Endodermal cell (in vitro differentiated cells): Measurements from ENCODE around the gene BEST2. TPM values are rescaled to one million over a fixed set of nuclear protein-coding genes. Genes with fewer than 3 reads are reported as not detected.

Experiments
- DNase-seq: peaks from one replicate; pipeline ENCODE4 v3.0.0-alpha.2; 2017
- H3K27ac ChIP-seq: 2 replicates; pipeline ENCODE4 v1.5.1; 2013; ENCODE audit warnings: mild to moderate bottlenecking, low read depth, low read length, moderate library complexity
- H3K27me3 ChIP-seq: 2 replicates; pipeline ENCODE4 v1.6.1; 2013; ENCODE audit warnings: mild to moderate bottlenecking, low read length, moderate library complexity; ENCODE audit not compliant: insufficient read depth, control insufficient read depth, poor library complexity, severe bottlenecking
- H3K36me3 ChIP-seq: 2 replicates; pipeline ENCODE4 v1.7.0; 2013; ENCODE audit warnings: mild to moderate bottlenecking, low read length, moderate library complexity; ENCODE audit not compliant: control insufficient read depth, insufficient read depth
- H3K4me1 ChIP-seq: one replicate; pipeline ENCODE4 v1.7.0; 2013; ENCODE audit warnings: low read length; ENCODE audit not compliant: control insufficient read depth, insufficient read depth
- H3K4me3 ChIP-seq: 2 replicates; pipeline ENCODE4 v1.5.1; 2013; ENCODE audit warnings: mild to moderate bottlenecking, low read length, moderate library complexity
- H3K9ac ChIP-seq: 2 replicates; pipeline ENCODE4 v1.6.1; 2013; ENCODE audit warnings: mild to moderate bottlenecking, low read length, moderate library complexity; ENCODE audit not compliant: poor library complexity, severe bottlenecking; ENCODE audit errors: extremely low read depth
- H3K9me3 ChIP-seq: 2 replicates; pipeline ENCODE4 v1.6.1; 2013; ENCODE audit warnings: mild to moderate bottlenecking, low read length, moderate library complexity; ENCODE audit not compliant: control insufficient read depth
- H3K27ac Mint-ChIP-seq: 2 replicates; pipeline ENCODE4 v1.8.0; 2020; ENCODE audit warnings: mixed read lengths
- H3K27me3 Mint-ChIP-seq: 2 replicates; pipeline ENCODE4 v1.8.0; 2021; ENCODE audit warnings: mild to moderate bottlenecking, mixed read lengths; ENCODE audit not compliant: insufficient read depth
- H3K36me3 Mint-ChIP-seq: 2 replicates; pipeline ENCODE4 v1.8.0; 2020; ENCODE audit warnings: low read depth, mixed read lengths
- H3K4me1 Mint-ChIP-seq: 2 replicates; pipeline ENCODE4 v1.8.0; 2020; ENCODE audit warnings: mixed read lengths
- H3K4me3 Mint-ChIP-seq: 2 replicates; pipeline ENCODE4 v1.8.0; 2020; ENCODE audit warnings: mild to moderate bottlenecking, moderate library complexity, mixed read lengths
- H3K9me3 Mint-ChIP-seq: 2 replicates; pipeline ENCODE4 v1.8.0; 2020; ENCODE audit warnings: mild to moderate bottlenecking, mixed read lengths
- CTCF ChIP-seq: fragments of 200-600 bp; sonication (generic); conservative IDR thresholded peaks from 2 replicates; pipeline ENCODE4 v1.5.0; 2021; ENCODE audit warnings: antibody characterized with exemption, mild to moderate bottlenecking
- WGBS, 2 experiments: methylation state at CpG; one replicate each; pipeline versions ENCODE4 v1.1.5 to v1.1.7; 2013; ENCODE audit warnings: missing lambda C conversion rate in 2 of 2, mixed read lengths in 1 of 2; ENCODE audit not compliant: insufficient coverage in 1 of 2, insufficient read length in 1 of 2; 5-methylcytosine and 5-hydroxymethylcytosine counted together
- total RNA-seq, 2 donors: library from RNA; stranded (reverse); fragmentation: NEBNext Ultra II Directional in 1 of 2; extraction: Animal tissue kit (Norgen Biotek cat#: 25700) in 1 of 2; gene quantifications; 2 replicates in 1 of 2; 3 replicates in 1 of 2; pipeline ENCODE4 v1.2.1, GENCODE V29; 2021

The BEST2 gene
- total RNA-seq, 2 donors from 2014 or later, result 0.95 to 1.2 TPM

- WGBS, 2 experiments, result 92 to 94% methylated on average over 21 to 29 of the region's 29 CpGs
- DNase-seq, result no peak
- TF ChIP-seq CTCF, result no peak
- Histone ChIP-seq H3K9ac (no peak overlapping the region), H3K4me3 (no peak overlapping the region), H3K36me3 (peaks cover 88% of the 10 kb centered on the region), H3K9me3 (no peaks in the 10 kb centered on the region), H3K27ac (no peak overlapping the region), H3K27me3 (no peaks in the 10 kb centered on the region), H3K4me1 (no peaks in the 10 kb centered on the region)
- Mint-ChIP-seq H3K27ac (no peak overlapping the region), H3K4me3 (no peak overlapping the region), H3K27me3 (no peaks in the 10 kb centered on the region), H3K9me3 (no peaks in the 10 kb centered on the region), H3K36me3 (peaks cover 76% of the 10 kb centered on the region), H3K4me1 (peaks cover 2% of the 10 kb centered on the region)
Observed at GRCh38 chr19:12705654-12706331, 45.8 kb upstream of the BEST2 start.

- peaks cover 2% of the 10 kb centered on the region for H3K4me1 Mint-ChIP-seq
- WGBS, 2 experiments, result 96% methylated on average over 12 to 13 of the region's 13 CpGs
- no peaks in the 10 kb centered on the region for H3K9me3 ChIP-seq
- no peak overlapping the region for H3K27ac Mint-ChIP-seq
- no peaks in the 10 kb centered on the region for H3K27me3 ChIP-seq
- no peak overlapping the region for H3K9ac ChIP-seq
- H3K36me3 Mint-ChIP-seq, result peaks cover 76% of the 10 kb centered on the region
- H3K4me3 ChIP-seq, result no peak overlapping the region
- TF ChIP-seq CTCF, result no peak
- H3K27ac ChIP-seq, result no peak overlapping the region
- H3K27me3 Mint-ChIP-seq, result no peaks in the 10 kb centered on the region
- no peak overlapping the region for H3K4me3 Mint-ChIP-seq
- H3K4me1 ChIP-seq, result no peaks in the 10 kb centered on the region
- DNase-seq, result no peak
- H3K9me3 Mint-ChIP-seq, result no peaks in the 10 kb centered on the region
- H3K36me3 ChIP-seq, result peaks cover 88% of the 10 kb centered on the region
Observed at GRCh38 chr19:12706332-12706718, 45.3 kb upstream of the BEST2 start.

- DNase-seq, result no peak
- H3K9ac ChIP-seq, result no peak overlapping the region
- no peak for TF ChIP-seq CTCF
- no peaks in the 10 kb centered on the region for H3K4me1 Mint-ChIP-seq
- no peaks in the 10 kb centered on the region for H3K9me3 ChIP-seq
- H3K27ac Mint-ChIP-seq, result no peak overlapping the region
- no peaks in the 10 kb centered on the region for H3K9me3 Mint-ChIP-seq
- peaks cover 81% of the 10 kb centered on the region for H3K36me3 ChIP-seq
- H3K4me3 Mint-ChIP-seq, result no peak overlapping the region
- 95 to 96% methylated on average over 8 of the region's 8 CpGs for WGBS, 2 experiments
- no peaks in the 10 kb centered on the region for H3K27me3 ChIP-seq
- no peak overlapping the region for H3K4me3 ChIP-seq
- H3K27me3 Mint-ChIP-seq, result no peaks in the 10 kb centered on the region
- no peak overlapping the region for H3K27ac ChIP-seq
- H3K4me1 ChIP-seq, result no peaks in the 10 kb centered on the region
- H3K36me3 Mint-ChIP-seq, result peaks cover 74% of the 10 kb centered on the region
Observed at GRCh38 chr19:12708641-12709040, 43.0 kb upstream of the BEST2 start.
